ENCODE measurements around the gene PDGFC. TPM values are rescaled to one million over a fixed set of nuclear protein-coding genes. Genes with fewer than 3 reads are reported as not detected.
"Not testable (repeated sequence)": the region's sequence is repeated elsewhere in the genome, so short reads cannot be mapped to it uniquely, and the experiment has no call there.

Gene PDGFC
- total RNA-seq, 4 donors from 2014 or later: 8.4 to 34.7 (median 21.9) TPM

GRCh38 chr4:156941940-156942548, 29.6 kb downstream of the PDGFC start:
- H3K4me3 ChIP-seq: peak overlapping the region in 1 of 4 donors; percentile 9
- no peaks in the 10 kb centered on the region for H3K27me3 ChIP-seq
- H3K27ac ChIP-seq: peak overlapping the region in 1 of 4 donors; percentile 51
- no peak for DNase-seq (ENCODE audit: low spot score in 2 of 2)
- H3K36me3 ChIP-seq: no peaks in the 10 kb centered on the region
- no peak for TF ChIP-seq CTCF (IDR thresholded peaks at IDR 0.05)
- TF ChIP-seq EP300 (IDR thresholded peaks at IDR 0.05): no peak
- no peak for TF ChIP-seq POLR2A (IDR thresholded peaks at IDR 0.05)
- peaks cover 0 to 43% (median 5%) of the 10 kb centered on the region in 4 donors for H3K4me1 ChIP-seq
- WGBS, 2 donors: 19 to 23% methylated on average over 7 of the region's 7 CpGs
- no peaks in the 10 kb centered on the region for H3K9me3 ChIP-seq

- DNase-seq (ENCODE audit: low spot score in 2 of 2): no peak
- H3K4me3 ChIP-seq: no peak overlapping the region
- no peaks in the 10 kb centered on the region for H3K9me3 ChIP-seq
- TF ChIP-seq POLR2A (IDR thresholded peaks at IDR 0.05) (no peak), CTCF (IDR thresholded peaks at IDR 0.05) (no peak), EP300 (IDR thresholded peaks at IDR 0.05) (no peak)
- H3K27me3 ChIP-seq: no peaks in the 10 kb centered on the region
- WGBS, 2 donors: 66 to 68% methylated on average over 2 of the region's 2 CpGs
- H3K27ac ChIP-seq: no peak overlapping the region
- H3K4me1 ChIP-seq: peaks cover 0 to 23% (median 2%) of the 10 kb centered on the region in 4 donors
- no peaks in the 10 kb centered on the region for H3K36me3 ChIP-seq
These were observed 31.8 kb downstream of the PDGFC start for GRCh38 chr4:156939801-156940200.

GRCh38 chr4:156939139-156939538, 32.5 kb downstream of the PDGFC start:
- Histone ChIP-seq H3K27me3 (no peaks in the 10 kb centered on the region), H3K4me1 (peaks cover 0 to 16% (median 2%) of the 10 kb centered on the region in 4 donors), H3K36me3 (no peaks in the 10 kb centered on the region), H3K27ac (no peak overlapping the region), H3K9me3 (no peaks in the 10 kb centered on the region), H3K4me3 (no peak overlapping the region)
- 85 to 87% methylated on average over 3 of the region's 3 CpGs for WGBS, 2 donors
- TF ChIP-seq POLR2A (IDR thresholded peaks at IDR 0.05) (no peak), CTCF (IDR thresholded peaks at IDR 0.05) (no peak), EP300 (IDR thresholded peaks at IDR 0.05) (no peak)
- DNase-seq (ENCODE audit: low spot score in 2 of 2): no peak

- no peak overlapping the region for H3K27ac ChIP-seq
- no peak for TF ChIP-seq EP300 (IDR thresholded peaks at IDR 0.05)
- TF ChIP-seq CTCF (IDR thresholded peaks at IDR 0.05): no peak
- TF ChIP-seq POLR2A (IDR thresholded peaks at IDR 0.05): no peak
These were observed 37.4 kb downstream of the PDGFC start for GRCh38 chr4:156934259-156934635.

GRCh38 chr4:156933633-156934258, 37.9 kb downstream of the PDGFC start:
- WGBS, 2 donors: 74 to 82% methylated on average over 5 of the region's 5 CpGs
- TF ChIP-seq CTCF (IDR thresholded peaks at IDR 0.05) (no peak), EP300 (IDR thresholded peaks at IDR 0.05) (no peak), POLR2A (IDR thresholded peaks at IDR 0.05) (no peak)
- no peaks in the 10 kb centered on the region for H3K36me3 ChIP-seq
- no peak overlapping the region for H3K27ac ChIP-seq
- DNase-seq (ENCODE audit: low spot score in 2 of 2): no peak
- H3K4me1 ChIP-seq: peaks cover 0 to 8% (median 0%) of the 10 kb centered on the region in 4 donors
- no peak overlapping the region for H3K4me3 ChIP-seq
- H3K9me3 ChIP-seq: no peaks in the 10 kb centered on the region
- no peaks in the 10 kb centered on the region for H3K27me3 ChIP-seq

More at GRCh38 chr4:156934259-156934635, 37.4 kb downstream of the PDGFC start:
- Histone ChIP-seq H3K4me1 (peaks cover 0 to 8% (median 0%) of the 10 kb centered on the region in 4 donors), H3K27me3 (no peaks in the 10 kb centered on the region), H3K36me3 (no peaks in the 10 kb centered on the region), H3K4me3 (no peak overlapping the region), H3K9me3 (no peaks in the 10 kb centered on the region)
- WGBS, 2 donors: 87 to 90% methylated on average over 2 of the region's 2 CpGs
- no peak for DNase-seq (ENCODE audit: low spot score in 2 of 2)

- H3K27me3 ChIP-seq; H3K27ac ChIP-seq; H3K4me1 ChIP-seq; H3K36me3 ChIP-seq; H3K4me3 ChIP-seq; DNase-seq (ENCODE audit: low spot score in 2 of 2); H3K9me3 ChIP-seq: not testable (repeated sequence)
- 100% methylated on average over 1 to 2 of the region's 2 CpGs for WGBS, 2 donors
These were observed 39.2 kb downstream of the PDGFC start for GRCh38 chr4:156932360-156932759.
